Measurements from ENCODE around the gene HOXA3. TPM values are rescaled to one million over a fixed set of nuclear protein-coding genes. Genes with fewer than 3 reads are reported as not detected.

HOXA3 gene
- total RNA-seq, 2 experiments from 2014 or later, result not detected

DNA sequence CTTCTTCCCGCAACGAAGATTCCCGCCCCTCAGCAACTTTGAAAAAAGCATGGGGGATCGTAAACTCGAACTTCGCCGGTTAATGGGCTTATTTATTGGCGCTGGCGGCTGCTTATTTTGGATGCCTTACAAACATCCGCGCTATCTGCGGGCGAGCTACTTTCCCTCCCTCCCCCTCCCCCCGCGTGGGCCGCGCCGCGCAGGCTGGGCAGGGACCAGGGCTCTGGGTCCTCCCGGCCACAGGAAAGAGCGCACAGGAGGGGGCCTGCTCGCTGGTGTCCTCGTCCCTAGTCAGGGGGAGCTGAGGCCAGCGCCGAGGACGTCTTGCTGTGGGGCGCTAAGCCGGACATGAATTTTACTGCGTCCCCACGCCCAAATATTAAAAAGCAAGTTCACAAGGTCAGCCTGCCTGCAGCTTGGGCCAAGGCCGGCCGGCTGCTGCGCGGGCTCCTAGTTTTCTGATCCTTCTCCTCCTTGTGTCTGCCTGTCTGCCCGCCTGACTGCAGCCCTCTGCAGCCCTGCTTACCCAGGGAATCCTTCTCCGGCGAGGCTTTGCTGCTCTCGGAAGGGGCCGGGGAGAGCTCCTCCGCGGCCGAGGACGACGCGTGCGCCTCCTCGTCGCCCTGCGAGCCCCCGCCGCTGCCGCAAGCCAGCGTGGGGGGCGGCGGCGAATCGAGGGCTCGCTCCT is 20.6 kb upstream of the HOXA3 start:
- Mint-ChIP-seq H3K4me1 (ENCODE audit: low read depth) (peaks cover 20% of the 10 kb centered on the region), H3K27ac (no peak overlapping the region), H3K36me3 (ENCODE audit: low read depth) (no peaks in the 10 kb centered on the region), H3K9me3 (no peaks in the 10 kb centered on the region), H3K27me3 (peaks cover 72% of the 10 kb centered on the region), H3K4me3 (peak overlapping the region; percentile 7)
- intact Hi-C loops (cut with micrococcal nuclease), result loop anchor here (5.0 kb wide), 1 partner anchor 69 kb away; the partner anchor contains the start of gene EVX1
- DNase-seq (no peak), ATAC-seq (peak; percentile 32)
- TF ChIP-seq, protein P1, sequence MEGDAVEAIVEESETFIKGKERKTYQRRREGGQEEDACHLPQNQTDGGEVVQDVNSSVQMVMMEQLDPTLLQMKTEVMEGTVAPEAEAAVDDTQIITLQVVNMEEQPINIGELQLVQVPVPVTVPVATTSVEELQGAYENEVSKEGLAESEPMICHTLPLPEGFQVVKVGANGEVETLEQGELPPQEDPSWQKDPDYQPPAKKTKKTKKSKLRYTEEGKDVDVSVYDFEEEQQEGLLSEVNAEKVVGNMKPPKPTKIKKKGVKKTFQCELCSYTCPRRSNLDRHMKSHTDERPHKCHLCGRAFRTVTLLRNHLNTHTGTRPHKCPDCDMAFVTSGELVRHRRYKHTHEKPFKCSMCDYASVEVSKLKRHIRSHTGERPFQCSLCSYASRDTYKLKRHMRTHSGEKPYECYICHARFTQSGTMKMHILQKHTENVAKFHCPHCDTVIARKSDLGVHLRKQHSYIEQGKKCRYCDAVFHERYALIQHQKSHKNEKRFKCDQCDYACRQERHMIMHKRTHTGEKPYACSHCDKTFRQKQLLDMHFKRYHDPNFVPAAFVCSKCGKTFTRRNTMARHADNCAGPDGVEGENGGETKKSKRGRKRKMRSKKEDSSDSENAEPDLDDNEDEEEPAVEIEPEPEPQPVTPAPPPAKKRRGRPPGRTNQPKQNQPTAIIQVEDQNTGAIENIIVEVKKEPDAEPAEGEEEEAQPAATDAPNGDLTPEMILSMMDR (IDR thresholded peaks at IDR 0.05), result no peak
- POLR2A ChIA-PET, result interaction anchor here (0.9 kb wide), 1 partner anchor 14 kb away, joined by 3 read pairs; no protein-coding TSS in a partner anchor
- CTCF ChIA-PET, result interaction anchor here (0.6 to 10.4 kb wide), 7 partner anchors 11 to 24 kb away, joined by 3 to 61 read pairs (median 7); partner anchors contain the start of gene HOXA11

DNA sequence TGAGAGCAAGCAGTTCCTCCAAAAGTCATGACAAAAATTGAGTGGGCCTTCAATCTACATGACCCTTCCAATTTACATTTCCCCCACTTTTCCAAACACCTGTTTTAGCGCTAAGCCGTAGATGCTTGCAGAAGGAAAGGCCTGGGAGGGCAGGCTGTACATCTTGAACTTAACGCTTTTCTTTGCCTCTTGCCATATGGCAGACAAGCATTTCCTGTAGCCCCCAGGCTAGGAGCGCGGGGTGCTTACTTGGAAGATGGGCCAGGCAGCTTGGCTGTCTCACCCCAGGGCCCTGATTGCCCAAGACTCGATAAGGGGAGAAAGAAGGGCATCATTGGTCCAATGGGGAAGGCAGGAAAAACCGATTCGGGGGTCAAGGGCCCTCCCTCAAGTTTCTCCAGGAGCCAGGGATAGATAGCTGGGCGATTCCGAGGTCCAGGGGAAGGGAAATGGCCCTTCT is 20.0 kb upstream of the HOXA3 start:
- intact Hi-C loops (cut with micrococcal nuclease), result loop anchor here (5.0 kb wide), 1 partner anchor 70 kb away; the partner anchor contains the start of gene EVX1
- H3K4me3 Mint-ChIP-seq, result no peak overlapping the region
- DNase-seq, result no peak
- H3K27ac Mint-ChIP-seq, result no peak overlapping the region
- TF ChIP-seq, protein P1 (IDR thresholded peaks at IDR 0.05), result no peak
- H3K27me3 Mint-ChIP-seq, result peaks cover 72% of the 10 kb centered on the region
- peaks cover 24% of the 10 kb centered on the region for H3K4me1 Mint-ChIP-seq (ENCODE audit: low read depth)
- CTCF ChIA-PET, result interaction anchor here (1.0 to 10.4 kb wide), 7 partner anchors 10 to 24 kb away, joined by 3 to 61 read pairs (median 7); partner anchors contain the start of gene HOXA11
- no peaks in the 10 kb centered on the region for H3K9me3 Mint-ChIP-seq
- POLR2A ChIA-PET, result interaction anchor here (0.9 kb wide), 1 partner anchor 15 kb away, joined by 3 read pairs; no protein-coding TSS in a partner anchor
- ATAC-seq, result no peak
- H3K36me3 Mint-ChIP-seq (ENCODE audit: low read depth), result no peaks in the 10 kb centered on the region

DNA sequence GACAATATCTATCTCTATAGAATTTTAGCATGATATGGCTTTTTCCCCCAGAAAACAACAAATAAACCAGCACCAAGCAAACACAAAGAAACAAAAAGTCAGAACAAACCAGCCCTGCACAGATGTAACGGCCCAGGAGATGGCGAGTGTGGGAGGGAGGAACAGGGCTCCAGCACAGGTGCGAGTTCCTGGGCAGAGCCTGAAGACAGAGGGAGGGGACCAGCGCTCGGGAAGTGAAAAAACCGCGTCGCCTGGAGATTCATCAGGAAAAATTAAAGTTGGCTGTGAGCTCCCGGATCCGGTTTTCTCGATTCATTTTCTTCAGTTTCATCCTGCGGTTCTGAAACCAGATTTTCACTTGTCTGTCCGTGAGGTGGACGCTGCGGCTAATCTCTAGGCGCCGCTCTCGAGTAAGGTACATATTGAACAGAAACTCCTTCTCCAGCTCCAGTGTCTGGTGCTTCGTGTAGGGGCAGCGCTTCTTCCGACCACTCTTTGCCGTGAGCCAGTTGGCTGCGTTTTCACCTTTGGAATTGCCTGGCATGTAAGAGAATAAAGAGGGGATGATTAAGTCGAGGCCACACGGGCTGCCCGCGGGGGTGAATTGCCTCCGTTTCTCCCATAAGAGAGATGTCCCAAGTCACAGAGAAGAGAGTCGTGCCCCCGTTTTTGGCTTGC is 19.4 kb upstream of the HOXA3 start:
- Mint-ChIP-seq H3K9me3 (no peaks in the 10 kb centered on the region), H3K27me3 (peaks cover 73% of the 10 kb centered on the region), H3K4me3 (no peak overlapping the region), H3K36me3 (ENCODE audit: low read depth) (no peaks in the 10 kb centered on the region), H3K4me1 (ENCODE audit: low read depth) (peaks cover 30% of the 10 kb centered on the region), H3K27ac (no peak overlapping the region)
- no peak for DNase-seq
- TF ChIP-seq, protein P1 (IDR thresholded peaks at IDR 0.05), result no peak
- ChIA-PET CTCF (interaction anchor here (1.0 to 10.4 kb wide), 9 partner anchors 9 to 24 kb away, joined by 3 to 61 read pairs (median 5); partner anchors contain the start of gene HOXA11), POLR2A (no interaction called here)
- intact Hi-C loops (cut with micrococcal nuclease), result loop anchor here (5.0 kb wide), 1 partner anchor 71 kb away; the partner anchor contains the start of gene EVX1
- no peak for ATAC-seq

DNA sequence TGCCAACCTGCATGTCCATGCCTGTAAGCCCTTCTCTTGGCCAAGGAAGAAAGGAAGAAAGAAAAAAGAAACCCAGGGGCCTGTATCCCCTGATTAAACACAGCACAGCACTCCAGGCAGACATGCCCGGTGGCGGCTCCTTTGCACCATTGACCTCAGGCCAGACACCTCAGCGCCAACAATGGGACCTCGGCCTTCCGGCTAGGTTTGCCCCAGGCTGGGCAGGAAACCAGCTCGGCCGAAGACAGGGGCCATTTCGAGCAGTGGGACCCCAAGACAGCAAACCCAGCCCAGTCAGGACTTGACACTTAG is 18.9 kb upstream of the HOXA3 start:
- Mint-ChIP-seq H3K36me3 (ENCODE audit: low read depth) (no peaks in the 10 kb centered on the region), H3K27ac (no peak overlapping the region), H3K27me3 (peaks cover 74% of the 10 kb centered on the region), H3K4me1 (ENCODE audit: low read depth) (peaks cover 30% of the 10 kb centered on the region), H3K4me3 (no peak overlapping the region), H3K9me3 (no peaks in the 10 kb centered on the region)
- ATAC-seq, result no peak
- DNase-seq, result no peak
- ChIA-PET CTCF (interaction anchor here (0.9 to 10.4 kb wide), 7 partner anchors 9 to 490 kb away, joined by 3 to 61 read pairs (median 5); no protein-coding TSS in a partner anchor), POLR2A (no interaction called here)
- intact Hi-C loops (cut with micrococcal nuclease), result loop anchor here (5.0 kb wide), 1 partner anchor 71 kb away; the partner anchor contains the start of gene EVX1
- TF ChIP-seq, protein P1 (IDR thresholded peaks at IDR 0.05), result no peak
